ENCODE results near the gene NR5A2.
"Not testable (repeated sequence)": the region's sequence is repeated elsewhere in the genome, so short reads cannot be mapped to it uniquely, and the experiment has no call there.

The NR5A2 gene

GRCh38 chr1:200165493-200166220 is 138.1 kb downstream of the NR5A2 start:
- DNase-seq (ENCODE audit: low spot score): no peak

GRCh38 chr1:200166411-200166810 is 138.9 kb downstream of the NR5A2 start:
- no peak for DNase-seq (ENCODE audit: low spot score)

DNA sequence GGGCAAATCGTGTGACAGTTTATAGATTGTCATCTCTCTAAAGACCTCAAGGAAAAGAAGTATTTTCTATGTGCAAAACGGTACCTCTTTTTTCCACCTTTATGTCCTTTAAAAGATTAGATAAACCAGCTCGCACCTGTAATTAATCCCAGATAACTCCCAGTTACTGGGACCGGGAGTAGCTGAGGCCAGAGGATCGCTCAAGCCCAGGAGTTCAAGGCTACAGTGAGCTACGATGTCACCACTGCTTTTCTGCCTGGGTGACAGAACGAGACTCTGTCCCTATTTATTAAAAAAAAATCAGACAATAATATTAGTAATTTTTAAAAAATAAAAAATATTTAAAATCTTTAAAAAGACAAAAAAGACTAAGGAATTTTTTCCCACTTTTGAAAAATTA is 141.4 kb downstream of the NR5A2 start:
- no peak for DNase-seq (ENCODE audit: low spot score)

DNA sequence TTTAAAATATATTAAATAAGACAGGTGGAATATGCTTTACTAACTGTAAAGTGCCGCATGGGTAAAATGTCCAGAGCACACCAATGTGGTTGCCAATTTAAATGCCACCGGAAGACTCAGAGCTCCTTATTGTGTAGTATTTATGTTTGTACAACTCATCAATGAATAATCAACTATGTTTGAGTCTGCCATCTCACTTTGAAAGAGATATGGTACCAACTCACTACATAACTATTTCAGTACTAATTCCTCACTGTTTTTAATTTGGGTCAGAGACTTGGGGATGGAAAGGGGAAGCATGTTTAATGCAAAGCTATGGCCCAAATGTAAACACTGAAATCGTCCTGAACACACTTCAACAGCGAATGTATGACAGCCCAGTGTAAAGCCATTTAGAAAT is 144.8 kb downstream of the NR5A2 start:
- DNase-seq (ENCODE audit: low spot score): no peak

DNA sequence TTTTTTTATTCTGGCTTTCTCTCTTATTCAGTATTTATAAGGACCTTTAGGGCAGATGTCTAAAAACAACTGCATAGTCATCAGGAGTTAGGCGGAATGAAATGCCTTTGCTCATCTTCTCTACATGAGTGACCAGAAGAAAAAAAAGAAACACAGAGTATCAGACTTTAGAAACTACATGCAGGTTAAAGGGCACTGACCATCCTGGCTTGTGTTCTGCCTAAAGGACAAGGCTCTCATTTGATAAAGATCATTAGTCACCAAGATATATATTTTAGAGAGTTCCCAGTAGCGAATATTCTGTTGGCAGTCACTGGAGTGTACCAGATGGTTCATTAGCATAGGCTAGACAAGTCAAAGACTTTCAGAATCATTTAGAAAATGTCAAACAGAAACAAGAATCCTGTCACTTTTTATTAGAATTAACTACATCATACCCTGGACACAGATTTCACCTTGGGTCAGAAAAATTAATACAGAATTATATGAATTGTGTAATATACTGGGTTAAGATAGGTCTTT is 145.6 kb downstream of the NR5A2 start:
- no peak for DNase-seq (ENCODE audit: low spot score)

- DNase-seq (ENCODE audit: low spot score): no peak
Observed at GRCh38 chr1:200174525-200175295, 147.2 kb downstream of the NR5A2 start.

- DNase-seq (ENCODE audit: low spot score): no peak
Observed at GRCh38 chr1:200176181-200176580, 148.7 kb downstream of the NR5A2 start.

- DNase-seq (ENCODE audit: low spot score): no peak
Observed at GRCh38 chr1:200176798-200177197, 149.3 kb downstream of the NR5A2 start.

DNA sequence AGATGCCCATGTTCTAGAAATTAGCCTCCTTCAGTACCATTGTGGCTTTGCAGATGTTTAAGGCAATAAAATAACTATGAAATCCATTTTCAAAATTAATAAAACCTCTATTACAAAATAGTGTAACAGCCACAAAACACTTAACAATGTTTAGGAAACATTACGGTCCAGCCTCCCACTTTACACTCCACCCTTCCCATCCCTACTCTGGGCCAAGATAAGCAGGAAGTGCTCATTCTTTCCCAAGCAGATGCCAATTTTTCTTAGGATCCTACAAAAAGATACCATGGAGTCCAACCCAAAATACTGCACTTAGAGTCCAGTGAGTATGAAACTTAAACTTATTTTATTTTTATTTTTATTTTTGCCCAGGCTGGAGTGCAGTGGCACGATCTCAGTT is 150.8 kb downstream of the NR5A2 start:
- no peak for DNase-seq (ENCODE audit: low spot score)

GRCh38 chr1:200179126-200179780 is 151.7 kb downstream of the NR5A2 start:
- no peak for DNase-seq (ENCODE audit: low spot score)

DNA sequence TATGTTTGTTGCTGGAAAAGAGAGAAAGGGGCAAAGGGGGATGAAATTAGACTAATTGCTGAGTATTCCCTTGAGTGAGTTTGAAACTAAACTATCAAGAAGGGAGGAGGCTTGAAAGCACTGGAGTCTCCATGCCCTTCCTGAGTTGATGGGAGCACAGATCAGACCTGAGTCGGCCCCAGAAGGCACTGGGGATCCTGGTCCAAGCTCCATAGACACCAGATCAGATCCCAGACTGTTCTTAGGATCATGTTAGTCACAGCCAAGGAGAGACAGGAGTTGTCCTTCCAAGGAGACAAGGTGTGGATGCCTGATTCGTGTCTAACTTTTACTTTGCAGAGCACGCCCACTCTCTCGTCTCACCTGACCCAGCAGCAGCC is 152.3 kb downstream of the NR5A2 start:
- no peak for DNase-seq (ENCODE audit: low spot score)

- no peak for DNase-seq (ENCODE audit: low spot score)
Observed at GRCh38 chr1:200180821-200181220, 153.3 kb downstream of the NR5A2 start.

DNA sequence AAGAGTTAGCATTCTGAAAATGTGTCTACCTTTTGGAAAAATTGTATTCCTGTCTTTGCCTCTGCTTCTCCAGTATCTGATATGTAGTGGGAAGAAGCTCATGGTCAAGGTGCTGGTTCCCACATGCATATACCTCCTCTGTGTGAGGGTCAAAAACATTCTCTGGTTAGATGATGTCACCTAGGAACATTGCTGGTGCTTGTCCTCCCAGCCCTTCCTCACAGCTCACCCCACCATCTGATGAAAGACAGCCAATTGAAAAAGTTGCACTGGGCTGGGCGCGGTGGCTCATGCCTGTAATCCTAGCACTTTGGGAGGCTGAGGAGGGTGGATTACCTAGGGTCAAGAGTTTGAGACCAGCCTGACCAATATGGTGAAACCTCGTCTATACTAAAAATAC is 154.4 kb downstream of the NR5A2 start:
- no peak for DNase-seq (ENCODE audit: low spot score)

DNA sequence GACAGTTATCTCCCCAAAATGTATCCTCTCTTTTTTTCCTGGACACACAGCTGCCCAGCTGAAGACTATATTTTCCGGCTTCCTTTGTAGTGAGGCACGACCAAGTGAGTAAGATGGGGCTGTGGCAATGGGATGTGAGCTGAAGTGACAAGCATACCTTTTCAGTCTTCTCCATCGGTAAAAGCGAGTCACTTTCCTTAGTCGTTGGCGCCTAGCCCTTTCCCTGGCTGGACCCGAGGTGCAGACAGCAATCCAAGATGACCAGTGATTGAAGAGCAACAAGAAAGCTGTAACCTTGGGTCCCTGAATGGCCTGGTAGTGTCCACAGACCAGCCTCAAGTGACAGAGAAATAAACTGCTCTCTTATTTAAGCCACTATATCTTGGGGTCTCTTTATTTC is 155.2 kb downstream of the NR5A2 start:
- no peak for DNase-seq (ENCODE audit: low spot score)

GRCh38 chr1:200183637-200184036 is 156.1 kb downstream of the NR5A2 start:
- no peak for DNase-seq (ENCODE audit: low spot score)

DNA sequence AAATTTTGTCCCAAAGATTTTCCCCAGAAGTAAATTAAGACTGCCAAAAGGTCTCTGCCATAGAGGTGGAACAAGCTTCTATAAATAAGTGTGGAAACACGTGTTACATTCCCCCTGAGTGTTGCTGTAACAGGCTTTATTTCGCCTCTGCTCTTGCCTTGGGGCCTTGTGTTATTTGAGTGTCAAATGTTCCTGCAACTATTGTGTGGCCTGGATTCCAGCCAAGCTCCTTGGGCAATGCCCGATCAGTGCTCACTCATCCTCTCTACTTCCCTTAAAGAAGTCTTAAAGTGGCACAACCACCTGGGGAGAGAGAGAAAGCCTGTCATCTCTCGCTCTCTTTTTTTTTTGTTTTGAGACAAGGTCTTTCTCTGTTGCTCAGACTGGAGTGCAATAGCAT is 156.7 kb downstream of the NR5A2 start:
- DNase-seq (ENCODE audit: low spot score): no peak

- not testable (repeated sequence) for DNase-seq (ENCODE audit: low spot score)
Observed at GRCh38 chr1:200185191-200185590, 157.7 kb downstream of the NR5A2 start.

- DNase-seq (ENCODE audit: low spot score): not testable (repeated sequence)
Observed at GRCh38 chr1:200187332-200187731, 159.8 kb downstream of the NR5A2 start.

DNA sequence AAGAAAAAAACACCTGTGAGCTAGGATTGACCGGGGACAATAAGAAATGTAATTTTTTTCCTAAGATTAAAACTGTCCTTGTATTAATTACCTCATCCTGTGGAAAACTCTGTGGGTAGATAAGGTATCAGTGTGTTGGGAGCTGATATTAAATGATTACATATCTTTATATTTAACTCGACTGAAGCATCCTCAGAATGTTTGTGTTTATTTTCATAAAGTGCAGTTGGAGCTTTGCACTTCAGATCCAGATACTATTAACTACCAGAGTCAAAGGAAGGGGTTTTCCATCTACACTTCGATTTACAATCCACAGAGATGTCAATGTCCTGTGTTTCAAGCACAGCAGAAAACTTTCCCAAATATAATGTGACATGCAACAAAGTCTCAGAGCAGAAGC is 164.5 kb downstream of the NR5A2 start:
- DNase-seq (ENCODE audit: low spot score): no peak

DNA sequence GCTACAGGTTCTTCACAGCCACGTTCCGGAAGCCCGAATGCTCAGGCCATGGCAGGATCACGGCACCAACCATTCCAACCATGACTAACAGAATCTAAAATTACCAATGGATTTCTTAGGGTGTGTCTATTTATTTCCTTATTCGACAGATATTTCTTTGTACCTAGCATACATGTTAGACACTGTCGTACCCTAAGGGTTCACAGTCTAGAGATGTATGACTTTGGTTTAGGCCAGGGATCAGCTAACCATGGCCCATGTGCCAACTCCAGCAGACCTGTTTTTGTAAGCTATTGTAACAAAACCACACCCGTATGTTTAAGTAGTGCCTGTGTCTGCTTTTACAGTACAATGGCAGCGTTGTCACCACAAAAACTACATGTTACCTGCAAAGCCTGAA is 167.0 kb downstream of the NR5A2 start:
- DNase-seq (ENCODE audit: low spot score): no peak

DNA sequence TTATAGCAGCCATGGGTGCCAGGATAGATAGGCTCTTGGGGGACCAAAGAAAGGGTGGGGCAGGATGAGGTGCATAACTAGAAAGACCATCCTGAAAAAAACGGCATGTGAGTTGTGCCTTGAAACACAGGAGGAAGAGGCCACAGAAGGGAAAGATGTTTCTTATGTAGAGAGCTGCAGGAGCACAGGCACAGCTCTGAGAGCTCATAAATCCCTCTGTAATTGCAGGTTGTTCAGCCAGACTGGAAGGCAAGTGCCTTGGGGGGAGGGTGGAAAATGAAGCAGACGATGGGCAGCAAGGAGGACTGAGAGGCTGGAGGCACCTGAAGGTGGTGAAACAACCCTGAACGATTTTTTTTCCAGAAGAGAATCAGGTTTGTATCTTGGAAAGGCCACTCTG is 170.7 kb downstream of the NR5A2 start:
- DNase-seq (ENCODE audit: low spot score): no peak

DNA sequence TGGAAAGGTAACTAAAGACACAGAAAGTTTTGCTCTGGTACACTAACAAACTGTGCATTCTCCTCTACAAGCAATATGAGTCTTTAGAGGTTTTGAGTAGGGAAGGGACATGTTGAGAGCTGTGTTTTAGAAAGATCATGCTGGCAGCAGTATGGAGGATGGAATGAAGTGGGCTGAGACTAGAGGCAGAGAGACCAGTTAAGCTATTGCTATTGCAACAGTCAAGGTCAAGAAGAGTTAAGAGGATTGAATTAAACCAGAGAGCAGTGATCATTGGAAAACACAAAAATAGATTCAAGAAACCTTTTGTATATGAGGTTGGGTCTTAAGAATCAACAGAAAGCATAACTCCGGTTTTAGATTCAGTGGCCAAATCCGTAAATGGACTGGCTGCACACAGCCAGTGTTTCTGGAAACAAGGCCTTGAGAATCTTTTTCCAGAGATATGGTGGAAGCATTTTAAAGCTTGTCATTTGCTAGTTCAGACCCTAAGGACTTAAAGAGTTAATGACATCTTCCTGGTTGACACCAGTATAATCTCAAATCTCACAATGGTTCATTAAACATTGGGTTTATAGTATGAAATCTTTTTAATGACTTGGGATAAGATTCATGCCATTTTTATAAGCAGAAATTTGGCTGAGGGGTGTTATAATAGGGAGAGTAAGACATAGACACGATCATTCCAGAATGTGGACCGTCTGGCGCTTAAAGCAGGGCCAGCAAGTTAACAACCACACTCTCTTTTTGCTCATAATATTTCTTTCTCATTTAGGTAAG is 177.9 kb downstream of the NR5A2 start:
- no peak for DNase-seq (ENCODE audit: low spot score)

All from hematopoietic multipotent progenitor cell treated with erythropoietin and hydrocortisone succinate and interleukin-3 and kit ligand, for 17 days (in vitro differentiated cells).